Esophagus squamous epithelium (tissue), 4 donors: ENCODE measurements around the gene B3GALT6.

Source experiments
- POLR2A ChIP-seq, 4 donors: fragments of 450-650 bp; IDR thresholded peaks; one replicate each; pipeline ENCODE4 v1.6.1; 2017; ENCODE audit warnings: antibody characterized with exemption in 4 of 4, mild to moderate bottlenecking in 4 of 4, moderate library complexity in 3 of 4
- TF ChIP-seq, protein P1 (sequence below), 6 experiments: fragments of 450-650 bp in 4 of 6; fragments of 200-600 bp in 2 of 6; sonication (generic) in 2 of 6; IDR thresholded peaks; one replicate each; pipeline ENCODE4 v1.5.1; 2016 to 2019; ENCODE audit warnings: antibody characterized with exemption in 6 of 6, mild to moderate bottlenecking in 4 of 6, moderate library complexity in 4 of 6

DNA sequence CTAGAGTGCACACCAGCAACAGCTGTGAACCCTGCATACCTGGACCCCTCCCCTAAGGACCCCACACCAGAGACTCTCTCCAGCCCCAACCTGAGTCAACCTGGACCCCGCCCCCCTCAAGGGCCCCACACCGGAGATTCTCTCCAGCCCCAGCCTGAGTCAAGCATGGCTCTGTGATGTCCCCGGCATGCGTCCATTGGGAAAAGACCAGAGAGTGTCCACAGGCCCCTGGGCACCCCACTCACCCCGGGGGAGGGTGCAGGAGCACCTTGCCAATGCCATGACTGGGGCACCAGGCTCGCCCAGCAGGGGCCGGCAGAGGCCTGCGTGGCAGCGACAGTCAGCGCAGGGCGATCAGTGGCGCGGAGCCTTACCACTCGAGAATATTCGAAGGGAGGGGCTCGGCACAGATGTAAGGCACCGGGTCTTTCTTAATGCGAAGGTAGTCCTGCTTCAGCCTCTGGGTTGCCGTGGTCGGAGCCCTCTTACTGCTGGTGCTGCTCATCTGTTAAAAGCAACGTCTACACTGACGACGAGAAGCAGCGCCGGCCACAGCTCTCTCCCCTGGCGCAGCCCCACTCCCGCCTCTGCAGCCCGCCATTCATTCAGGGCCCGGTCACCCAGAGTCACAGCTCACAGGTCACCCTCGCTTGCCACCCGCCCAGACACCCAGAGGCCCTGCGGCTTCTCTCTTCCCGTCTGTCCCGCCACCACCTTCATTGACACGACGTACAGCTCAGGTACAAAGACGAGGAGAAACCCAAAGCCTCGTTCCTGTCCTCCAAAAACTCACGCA, 35.6 kb downstream of the B3GALT6 start:
- TF ChIP-seq POLR2A (IDR thresholded peaks at IDR 0.05) = no peak
- TF ChIP-seq, protein P1, sequence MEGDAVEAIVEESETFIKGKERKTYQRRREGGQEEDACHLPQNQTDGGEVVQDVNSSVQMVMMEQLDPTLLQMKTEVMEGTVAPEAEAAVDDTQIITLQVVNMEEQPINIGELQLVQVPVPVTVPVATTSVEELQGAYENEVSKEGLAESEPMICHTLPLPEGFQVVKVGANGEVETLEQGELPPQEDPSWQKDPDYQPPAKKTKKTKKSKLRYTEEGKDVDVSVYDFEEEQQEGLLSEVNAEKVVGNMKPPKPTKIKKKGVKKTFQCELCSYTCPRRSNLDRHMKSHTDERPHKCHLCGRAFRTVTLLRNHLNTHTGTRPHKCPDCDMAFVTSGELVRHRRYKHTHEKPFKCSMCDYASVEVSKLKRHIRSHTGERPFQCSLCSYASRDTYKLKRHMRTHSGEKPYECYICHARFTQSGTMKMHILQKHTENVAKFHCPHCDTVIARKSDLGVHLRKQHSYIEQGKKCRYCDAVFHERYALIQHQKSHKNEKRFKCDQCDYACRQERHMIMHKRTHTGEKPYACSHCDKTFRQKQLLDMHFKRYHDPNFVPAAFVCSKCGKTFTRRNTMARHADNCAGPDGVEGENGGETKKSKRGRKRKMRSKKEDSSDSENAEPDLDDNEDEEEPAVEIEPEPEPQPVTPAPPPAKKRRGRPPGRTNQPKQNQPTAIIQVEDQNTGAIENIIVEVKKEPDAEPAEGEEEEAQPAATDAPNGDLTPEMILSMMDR (IDR thresholded peaks at IDR 0.05) = no peak
